ENCODE measurements around the gene ZPLD1.

- TF ChIP-seq CTCF (IDR thresholded peaks at IDR 0.05; ENCODE audit: insufficient read depth, low read depth, low read length) (no peak), EZH2 (IDR thresholded peaks at IDR 0.05; ENCODE audit: insufficient read depth, low read length) (no peak)
Observed at GRCh38 chr3:102484363-102484762, 49.5 kb downstream of the ZPLD1 start.

Measured in astrocyte (in vitro differentiated cells and primary cell).